OCI-LY3 (cell line): ENCODE results near the gene USP47.

Experiments
- H2AFZ ChIP-seq: fragments of 200-600, 300-600 bp; shearing (Covaris generic); 2 replicates; pipeline ENCODE4 v1.6.0; 2014; ENCODE audit warnings: antibody characterized with exemption, low read depth, low read length
- H3K27ac ChIP-seq: fragments of 200-600, 300-600 bp; sonication (generic); 2 replicates; pipeline ENCODE4 v1.5.1; 2014; ENCODE audit warnings: mild to moderate bottlenecking, low read length, moderate library complexity, mixed read lengths
- H3K27me3 ChIP-seq: fragments of 200-600, 300-600 bp; sonication (generic); 2 replicates; pipeline ENCODE4 v1.6.1; 2014; ENCODE audit warnings: low read depth, low read length, mixed read lengths
- H3K36me3 ChIP-seq: fragments of 200-600, 300-600 bp; sonication (generic); replicated peaks from 2 replicates; pipeline ENCODE3; 2014; ENCODE audit warnings: low read depth, low read length, mixed read lengths
- H3K4me1 ChIP-seq: fragments of 300-600, 200-600 bp; sonication (generic); 2 replicates; pipeline ENCODE4 v1.6.1; 2014; ENCODE audit warnings: low read length, mixed read lengths
- H3K4me2 ChIP-seq: fragments of 200-600, 300-600 bp; sonication (generic); 2 replicates; pipeline ENCODE4 v1.6.1; 2014; ENCODE audit warnings: low read length, mixed read lengths
- H3K4me3 ChIP-seq: fragments of 300-600, 200-600 bp; sonication (generic); 2 replicates; pipeline ENCODE4 v1.5.1; 2014; ENCODE audit warnings: antibody characterized with exemption, mild to moderate bottlenecking, low read length, moderate library complexity
- H3K79me2 ChIP-seq: fragments of 300-600, 200-600 bp; shearing (Covaris generic); 2 replicates; pipeline ENCODE4 v1.6.1; 2014; ENCODE audit warnings: mild to moderate bottlenecking, low read length, mixed read lengths
- H3K9ac ChIP-seq: fragments of 300-600, 200-600 bp; shearing (Covaris generic); 2 replicates; pipeline ENCODE4 v1.6.0; 2014; ENCODE audit warnings: mild to moderate bottlenecking, low read length, moderate library complexity
- H3K9me3 ChIP-seq: fragments of 200-600, 300-600 bp; shearing (Covaris generic); 2 replicates; pipeline ENCODE4 v1.6.1; 2014; ENCODE audit warnings: low read length, mixed read lengths; ENCODE audit not compliant: insufficient read depth
- H4K20me1 ChIP-seq: fragments of 200-600, 300-600 bp; sonication (generic); 2 replicates; pipeline ENCODE4 v1.6.1; 2016; ENCODE audit warnings: low read length, mixed read lengths; ENCODE audit not compliant: insufficient read depth
- CTCF ChIP-seq: fragments of 200-600, 300-600 bp; sonication (generic); IDR thresholded peaks from 2 replicates; pipeline ENCODE4 v1.5.1; 2014; ENCODE audit warnings: antibody characterized with exemption, low read length, low read depth
- EZH2phosphoT487 ChIP-seq: fragments of 200-600 bp; shearing (Covaris generic); IDR thresholded peaks from 2 replicates; pipeline ENCODE4 v1.6.1; 2018; ENCODE audit warnings: antibody characterized with exemption, mixed run types, low read depth

USP47 gene

GRCh38 chr11:11806074-11806473, 35.7 kb upstream of the USP47 start:
- H3K27me3 ChIP-seq = no peaks in the 10 kb centered on the region
- no peak overlapping the region for H2AFZ ChIP-seq
- no peaks in the 10 kb centered on the region for H3K9me3 ChIP-seq
- TF ChIP-seq CTCF (no peak), EZH2phosphoT487 (no peak)
- H4K20me1 ChIP-seq = no peaks in the 10 kb centered on the region
- no peak overlapping the region for H3K4me2 ChIP-seq
- H3K9ac ChIP-seq = no peak overlapping the region
- no peaks in the 10 kb centered on the region for H3K79me2 ChIP-seq
- H3K4me1 ChIP-seq = no peaks in the 10 kb centered on the region
- H3K36me3 ChIP-seq = no peaks in the 10 kb centered on the region
- H3K27ac ChIP-seq = no peak overlapping the region
- no peak overlapping the region for H3K4me3 ChIP-seq

- H3K9ac ChIP-seq = no peak overlapping the region
- H3K4me1 ChIP-seq = no peaks in the 10 kb centered on the region
- H3K27ac ChIP-seq = no peak overlapping the region
- no peak overlapping the region for H2AFZ ChIP-seq
- H3K79me2 ChIP-seq = no peaks in the 10 kb centered on the region
- no peak overlapping the region for H3K4me2 ChIP-seq
- H3K4me3 ChIP-seq = no peak overlapping the region
- no peaks in the 10 kb centered on the region for H3K27me3 ChIP-seq
- H3K36me3 ChIP-seq = no peaks in the 10 kb centered on the region
- H3K9me3 ChIP-seq = no peaks in the 10 kb centered on the region
- no peaks in the 10 kb centered on the region for H4K20me1 ChIP-seq
- TF ChIP-seq CTCF (no peak), EZH2phosphoT487 (no peak)
Observed at GRCh38 chr11:11806586-11806985, 35.2 kb upstream of the USP47 start.

GRCh38 chr11:11807811-11808782, 33.7 kb upstream of the USP47 start:
- no peak overlapping the region for H3K4me2 ChIP-seq
- no peaks in the 10 kb centered on the region for H3K36me3 ChIP-seq
- H3K9me3 ChIP-seq = no peaks in the 10 kb centered on the region
- no peaks in the 10 kb centered on the region for H3K4me1 ChIP-seq
- no peaks in the 10 kb centered on the region for H3K79me2 ChIP-seq
- no peak overlapping the region for H3K27ac ChIP-seq
- no peaks in the 10 kb centered on the region for H3K27me3 ChIP-seq
- H4K20me1 ChIP-seq = no peaks in the 10 kb centered on the region
- no peak overlapping the region for H2AFZ ChIP-seq
- TF ChIP-seq EZH2phosphoT487 = no peak
- H3K4me3 ChIP-seq = no peak overlapping the region
- no peak overlapping the region for H3K9ac ChIP-seq

- Histone ChIP-seq H3K9me3 (no peaks in the 10 kb centered on the region), H3K27me3 (no peaks in the 10 kb centered on the region), H3K9ac (no peak overlapping the region), H4K20me1 (no peaks in the 10 kb centered on the region), H3K4me3 (no peak overlapping the region), H3K4me1 (no peaks in the 10 kb centered on the region), H2AFZ (no peak overlapping the region), H3K36me3 (no peaks in the 10 kb centered on the region), H3K79me2 (no peaks in the 10 kb centered on the region), H3K27ac (no peak overlapping the region), H3K4me2 (no peak overlapping the region)
- TF ChIP-seq CTCF = no peak
- no peak for TF ChIP-seq EZH2phosphoT487
Observed at GRCh38 chr11:11808992-11809615, 32.7 kb upstream of the USP47 start.
